ENCODE results near the gene WDR88.

DNA sequence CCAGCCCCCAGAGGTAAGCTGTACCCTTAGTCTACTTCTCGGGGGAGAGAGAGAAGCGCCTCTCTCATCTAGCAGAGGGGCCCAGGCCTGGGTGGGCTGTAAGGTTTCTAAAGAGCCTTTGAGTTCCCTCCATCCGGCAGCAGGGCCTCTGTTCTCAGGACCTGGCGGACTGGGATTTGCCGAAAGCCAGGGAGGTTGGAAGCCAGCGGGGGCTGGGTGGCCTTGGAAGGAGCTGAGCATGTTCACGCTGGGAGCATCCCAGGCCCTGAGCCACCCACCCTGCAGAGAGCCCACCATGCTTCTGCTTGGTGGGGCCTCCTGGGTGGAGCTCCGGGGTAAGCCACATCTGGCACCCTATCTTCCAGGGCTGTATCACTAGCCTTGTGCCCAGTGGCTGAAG lies 86.0 kb downstream of the WDR88 start:
- TF ChIP-seq, protein P1, sequence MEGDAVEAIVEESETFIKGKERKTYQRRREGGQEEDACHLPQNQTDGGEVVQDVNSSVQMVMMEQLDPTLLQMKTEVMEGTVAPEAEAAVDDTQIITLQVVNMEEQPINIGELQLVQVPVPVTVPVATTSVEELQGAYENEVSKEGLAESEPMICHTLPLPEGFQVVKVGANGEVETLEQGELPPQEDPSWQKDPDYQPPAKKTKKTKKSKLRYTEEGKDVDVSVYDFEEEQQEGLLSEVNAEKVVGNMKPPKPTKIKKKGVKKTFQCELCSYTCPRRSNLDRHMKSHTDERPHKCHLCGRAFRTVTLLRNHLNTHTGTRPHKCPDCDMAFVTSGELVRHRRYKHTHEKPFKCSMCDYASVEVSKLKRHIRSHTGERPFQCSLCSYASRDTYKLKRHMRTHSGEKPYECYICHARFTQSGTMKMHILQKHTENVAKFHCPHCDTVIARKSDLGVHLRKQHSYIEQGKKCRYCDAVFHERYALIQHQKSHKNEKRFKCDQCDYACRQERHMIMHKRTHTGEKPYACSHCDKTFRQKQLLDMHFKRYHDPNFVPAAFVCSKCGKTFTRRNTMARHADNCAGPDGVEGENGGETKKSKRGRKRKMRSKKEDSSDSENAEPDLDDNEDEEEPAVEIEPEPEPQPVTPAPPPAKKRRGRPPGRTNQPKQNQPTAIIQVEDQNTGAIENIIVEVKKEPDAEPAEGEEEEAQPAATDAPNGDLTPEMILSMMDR (IDR thresholded peaks at IDR 0.05) = no peak
- TF ChIP-seq ZFX (IDR thresholded peaks at IDR 0.05; ENCODE audit: borderline replicate concordance) = no peak

Measured in 22Rv1 (cell line).